Measurements from ENCODE around the gene IRF2.
"Not testable (repeated sequence)": the region's sequence is repeated elsewhere in the genome, so short reads cannot be mapped to it uniquely, and the experiment has no call there.

The IRF2 gene

DNA sequence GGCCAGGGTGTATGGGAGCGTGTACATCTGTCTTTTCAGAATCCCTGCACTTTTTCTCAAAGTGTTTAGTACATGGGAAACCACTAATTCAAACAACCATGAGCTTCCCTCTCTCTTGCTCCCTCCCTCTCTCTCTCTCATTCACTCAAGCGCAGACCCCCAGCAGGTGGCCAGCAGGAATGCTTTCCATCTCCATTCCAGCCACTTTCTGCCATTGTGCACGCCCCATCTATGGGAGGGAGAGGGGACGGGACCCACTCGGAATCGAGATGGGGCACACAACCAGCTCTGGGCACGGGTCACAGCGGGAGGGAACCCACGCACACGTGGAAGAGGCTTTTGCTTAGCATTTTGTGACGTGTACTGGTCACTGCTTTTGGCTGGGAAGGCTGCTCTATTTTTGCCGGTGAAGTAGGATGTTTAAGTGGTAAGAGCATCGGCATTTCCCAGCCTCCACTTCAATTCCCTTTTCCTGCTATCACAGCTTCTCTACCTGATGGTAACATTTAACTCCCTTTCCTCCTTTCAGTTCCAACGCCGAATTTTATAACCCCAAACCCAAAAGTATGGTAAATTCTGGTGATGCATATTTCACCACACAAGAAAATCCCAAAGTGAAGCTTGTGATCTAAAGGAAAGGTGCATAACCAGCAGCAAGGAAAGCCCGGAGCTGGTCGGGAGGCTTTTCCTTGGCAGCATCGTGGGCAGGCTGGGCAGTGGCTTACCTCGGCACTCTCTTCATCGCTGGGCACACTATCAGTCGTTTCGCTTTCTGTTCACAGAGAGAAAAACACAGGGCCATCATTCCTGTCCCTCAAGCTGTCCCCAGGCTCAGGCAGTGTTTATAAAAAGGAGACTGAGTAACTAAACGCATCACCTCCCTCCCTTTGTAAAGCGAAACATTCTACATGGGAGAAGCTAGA is 84.1 kb downstream of the IRF2 start:
- DNase-seq (ENCODE audit: low spot score) = no peak

DNA sequence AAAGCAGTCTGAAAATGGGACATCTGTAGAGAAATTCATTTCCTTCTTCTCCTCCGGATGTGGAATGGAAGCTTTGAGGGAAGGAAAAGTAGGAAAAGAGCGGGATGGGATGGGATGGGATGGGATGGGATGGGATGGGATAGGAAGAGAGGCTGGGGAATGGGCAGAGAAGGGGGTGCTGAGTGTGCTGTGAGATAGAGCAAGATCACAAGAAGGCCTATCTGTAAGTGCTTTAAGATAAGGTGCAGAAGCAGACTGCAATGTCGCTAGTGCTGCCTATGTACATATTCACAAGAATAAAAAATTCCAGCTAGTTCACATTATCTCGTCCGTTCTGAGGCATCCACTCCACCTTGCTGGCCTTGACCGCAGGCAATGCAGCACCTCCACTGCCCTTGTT is 86.2 kb downstream of the IRF2 start:
- no peak for DNase-seq (ENCODE audit: low spot score)

- DNase-seq (ENCODE audit: low spot score) = no peak
Measured at GRCh38 chr4:184387351-184387750, 87.0 kb downstream of the IRF2 start.

DNA sequence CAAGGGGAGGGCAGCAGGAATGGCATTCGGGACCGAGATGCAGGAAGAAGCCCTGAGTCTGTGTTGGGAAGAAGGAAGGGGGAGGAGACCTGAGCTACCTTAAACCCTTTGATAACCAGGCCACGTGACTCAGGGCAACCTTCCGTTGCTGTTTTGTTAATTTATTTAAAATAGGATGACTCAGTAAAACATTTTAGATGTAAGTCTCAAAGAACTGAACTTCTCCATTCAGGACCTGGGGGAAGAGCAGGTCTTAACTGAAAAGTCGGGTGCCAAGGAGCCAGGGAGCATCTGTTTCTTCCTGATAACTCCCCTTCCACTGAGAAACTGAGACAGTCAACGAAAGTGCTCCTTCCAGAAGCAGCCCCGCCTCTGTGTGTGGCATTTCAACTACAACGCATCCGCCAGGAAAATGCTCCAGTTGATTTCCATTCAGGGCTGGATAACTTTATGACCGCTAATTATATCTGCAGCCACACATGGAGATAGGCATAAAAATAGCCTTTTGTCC is 88.0 kb downstream of the IRF2 start:
- DNase-seq (ENCODE audit: low spot score) = no peak

DNA sequence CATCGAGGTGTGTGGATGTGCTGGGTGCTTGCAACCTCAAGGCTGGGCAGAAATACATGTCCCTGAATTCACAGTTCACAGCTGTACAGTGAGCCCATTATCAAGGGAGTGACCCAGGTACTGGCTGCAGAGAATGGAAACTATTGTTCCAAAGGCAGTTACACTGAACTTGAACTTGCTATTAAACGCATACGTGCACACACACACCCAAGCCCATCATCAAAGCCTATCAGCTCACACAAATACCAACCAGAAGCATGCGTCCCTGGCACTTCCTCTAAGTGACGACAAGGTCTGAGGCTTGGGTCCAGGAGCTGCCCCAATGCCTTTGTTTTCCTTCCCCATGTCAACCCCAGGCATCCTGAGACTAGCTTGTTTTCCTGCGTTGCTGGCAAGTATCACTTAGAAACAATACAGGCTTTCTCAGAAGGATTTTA is 88.6 kb downstream of the IRF2 start:
- DNase-seq (ENCODE audit: low spot score) = peak; percentile 66

DNA sequence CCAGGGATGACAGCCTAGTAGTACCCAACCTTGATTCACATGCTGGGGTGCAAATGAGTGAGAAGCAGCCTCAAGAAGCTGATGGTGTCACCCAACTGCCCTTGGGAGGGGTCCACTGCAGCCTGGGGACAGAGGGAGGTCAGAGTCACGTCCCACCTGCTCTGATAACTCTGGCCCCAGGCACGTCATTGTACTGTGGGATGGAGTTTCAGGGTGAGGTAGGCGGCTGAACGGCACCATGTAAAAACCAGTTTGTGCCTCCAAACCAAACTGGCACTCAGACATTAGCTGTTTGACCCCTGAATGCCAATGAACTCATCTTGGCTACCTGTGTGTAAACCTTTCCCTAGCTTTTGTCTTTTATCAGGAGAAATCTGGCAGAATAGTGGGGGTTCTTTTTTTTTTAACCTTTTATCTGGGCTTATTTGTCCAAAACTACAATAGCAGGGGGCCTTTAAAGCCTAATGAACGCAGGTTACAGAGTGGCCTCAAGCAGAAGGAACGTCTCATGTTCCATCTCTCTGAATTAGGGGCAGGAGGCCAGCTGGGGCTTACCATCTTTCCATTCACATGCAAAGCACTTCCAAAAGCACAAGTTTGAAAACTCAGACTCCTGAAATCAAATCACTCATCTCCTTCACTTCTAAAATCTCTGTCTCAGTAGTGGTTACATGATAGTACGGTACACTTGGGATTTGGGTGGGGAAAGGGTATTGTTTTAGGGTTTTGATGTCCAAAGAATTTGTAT is 89.4 kb downstream of the IRF2 start:
- DNase-seq (ENCODE audit: low spot score) = no peak

GRCh38 chr4:184384056-184384809 is 90.1 kb downstream of the IRF2 start:
- DNase-seq (ENCODE audit: low spot score) = peak; percentile 66

GRCh38 chr4:184383497-184384055 is 90.8 kb downstream of the IRF2 start:
- DNase-seq (ENCODE audit: low spot score) = no peak

GRCh38 chr4:184382189-184382846 is 92.0 kb downstream of the IRF2 start:
- DNase-seq (ENCODE audit: low spot score) = no peak

DNA sequence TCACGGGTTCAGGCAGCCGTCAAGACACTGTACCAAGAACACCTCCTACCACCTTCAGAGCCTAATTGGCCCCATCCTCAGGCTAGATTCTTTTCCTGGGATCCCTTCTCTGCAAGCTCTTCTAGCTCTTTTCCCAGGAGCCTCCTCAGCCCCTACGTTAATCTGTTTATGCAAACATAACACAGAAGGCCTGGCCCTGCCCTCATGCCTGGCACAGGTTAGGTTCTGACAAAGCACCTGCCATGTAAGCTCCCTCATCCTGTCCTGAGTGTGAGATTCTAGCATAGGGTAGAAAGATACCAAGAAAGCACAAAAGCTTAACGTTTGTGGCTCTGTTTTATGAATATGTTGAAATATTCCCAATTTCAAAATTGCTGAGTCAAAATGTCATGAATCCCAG is 93.6 kb downstream of the IRF2 start:
- no peak for DNase-seq (ENCODE audit: low spot score)

GRCh38 chr4:184380214-184380613 is 94.1 kb downstream of the IRF2 start:
- DNase-seq (ENCODE audit: low spot score) = not testable (repeated sequence)

- DNase-seq (ENCODE audit: low spot score) = no peak
Measured at GRCh38 chr4:184376923-184377322, 97.4 kb downstream of the IRF2 start.

DNA sequence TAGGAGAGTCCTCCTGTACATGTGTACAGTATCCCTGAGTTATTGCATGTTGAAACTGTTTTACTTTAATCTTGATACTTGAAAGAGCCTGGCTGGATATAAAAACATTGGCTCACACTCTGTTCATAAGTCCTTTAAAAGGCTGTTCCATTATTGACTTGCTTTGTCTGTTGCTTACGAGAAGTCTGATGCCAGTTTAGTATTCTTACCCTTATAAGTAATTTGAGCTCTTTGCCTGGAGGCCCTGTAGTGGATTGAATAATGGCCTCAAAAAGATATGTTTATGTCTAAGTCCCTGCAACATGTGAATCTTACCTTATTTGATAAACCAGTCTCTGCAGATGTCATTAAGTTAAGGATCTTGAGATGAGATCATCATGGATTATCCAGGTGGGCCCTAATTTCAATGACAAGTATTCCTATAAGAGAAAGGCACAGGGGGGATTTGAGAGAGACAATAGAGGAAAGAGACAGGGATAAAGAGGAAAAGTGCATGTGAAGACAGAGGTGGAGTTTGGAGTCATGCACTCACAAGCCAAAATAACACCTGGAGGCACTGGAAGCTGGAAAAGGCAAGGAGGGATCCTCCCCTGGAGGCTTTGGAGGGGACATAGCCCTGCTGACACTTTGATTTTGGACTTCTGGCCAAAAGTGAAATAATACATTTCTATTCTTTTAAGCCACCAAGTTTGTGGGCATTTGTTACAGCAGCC is 98.1 kb downstream of the IRF2 start:
- DNase-seq (ENCODE audit: low spot score) = no peak

DNA sequence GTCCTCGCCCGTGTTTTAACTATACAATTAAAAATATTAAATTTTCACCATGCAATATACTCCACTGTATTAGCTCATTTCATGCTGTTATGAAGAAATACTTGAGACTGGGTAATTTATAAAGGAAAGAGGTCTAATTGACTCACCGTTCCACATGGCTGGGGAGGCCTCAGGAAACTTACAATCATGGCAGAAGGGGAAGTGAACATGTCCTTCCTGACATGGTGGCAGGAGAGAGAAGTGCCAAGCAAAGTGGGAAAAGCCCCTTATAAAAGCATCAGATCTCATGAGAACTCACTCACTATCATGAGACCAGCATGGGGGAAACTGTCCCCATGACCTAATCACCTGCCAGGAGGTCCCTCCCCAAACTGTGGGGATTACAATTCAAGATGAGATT is 98.7 kb downstream of the IRF2 start:
- not testable (repeated sequence) for DNase-seq (ENCODE audit: low spot score)

DNA sequence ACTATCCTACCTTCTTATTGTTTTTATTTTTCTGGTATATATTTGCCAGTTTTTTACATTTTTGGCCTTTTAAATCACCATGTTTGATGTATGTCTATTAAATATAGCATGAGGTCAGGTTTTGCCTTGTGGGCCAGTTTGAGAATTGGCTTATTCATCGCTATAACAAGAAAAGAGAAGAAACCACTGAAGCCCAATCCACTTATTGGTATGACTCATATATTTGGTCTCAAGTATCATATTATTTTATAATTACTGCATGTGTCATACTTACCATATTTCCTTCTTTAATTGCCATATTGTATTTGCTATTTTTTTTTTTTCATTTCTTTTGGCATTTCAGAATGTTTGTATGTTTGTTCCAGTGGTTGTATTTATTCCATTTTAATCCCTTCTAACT is 99.3 kb downstream of the IRF2 start:
- no peak for DNase-seq (ENCODE audit: low spot score)

DNA sequence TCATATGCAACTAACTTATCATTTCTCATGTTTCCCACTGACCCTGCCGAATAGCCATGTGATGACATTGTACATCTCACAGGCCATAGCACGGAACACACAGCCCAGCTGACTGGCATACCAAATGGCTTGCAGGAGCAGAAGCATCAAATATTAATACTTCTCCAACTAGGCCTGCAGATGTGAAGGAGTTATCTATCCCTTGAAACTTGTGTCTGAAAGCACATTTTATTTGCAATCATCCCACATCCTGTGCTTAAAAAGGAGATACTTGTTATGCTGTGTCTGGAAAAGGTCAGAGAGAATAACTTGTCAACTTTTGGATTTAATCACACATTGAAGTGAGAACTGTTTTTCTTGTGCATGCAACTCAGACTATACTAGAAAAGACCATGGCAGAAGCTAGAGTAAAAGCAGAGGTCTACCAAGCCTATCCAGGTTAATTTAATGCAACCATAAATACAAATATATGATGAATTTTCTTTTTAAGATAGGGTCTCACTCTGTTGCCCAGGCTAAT is 100.4 kb downstream of the IRF2 start:
- DNase-seq (ENCODE audit: low spot score) = no peak

- no peak for DNase-seq (ENCODE audit: low spot score)
Measured at GRCh38 chr4:184371390-184371787, 103.0 kb downstream of the IRF2 start.

DNA sequence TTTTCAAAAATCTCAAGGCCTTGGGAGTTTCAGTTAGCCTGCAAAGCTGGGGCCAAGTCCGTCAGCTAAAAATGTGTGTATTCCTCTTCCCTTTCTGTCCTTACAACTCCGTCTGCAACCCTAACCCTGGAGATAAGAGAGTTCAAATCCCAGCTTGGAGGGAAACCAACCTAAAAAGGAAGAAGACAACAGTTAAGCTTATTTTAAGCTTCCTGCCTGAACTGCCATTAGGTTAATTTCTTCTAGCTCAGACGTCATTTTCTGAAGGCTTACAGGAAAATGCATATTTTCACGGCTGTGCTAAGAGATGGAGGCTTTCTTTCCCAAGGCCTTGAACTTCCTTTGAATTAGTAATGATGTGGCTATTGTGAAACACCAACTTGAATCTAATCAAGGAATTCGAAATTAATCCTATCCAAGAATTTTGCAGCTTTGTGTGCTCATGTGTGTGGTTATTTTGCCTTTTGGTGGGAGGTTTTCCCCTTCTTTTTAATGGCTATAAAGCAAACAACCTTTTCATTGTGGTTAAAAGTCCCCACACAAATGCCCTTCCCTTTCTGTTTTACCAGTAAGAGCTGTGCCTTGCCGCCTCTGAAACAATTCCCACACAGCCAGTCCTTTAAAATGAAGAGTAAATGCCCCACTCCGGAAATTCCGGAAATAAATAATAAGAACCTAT is 103.5 kb downstream of the IRF2 start:
- DNase-seq (ENCODE audit: low spot score) = no peak

DNA sequence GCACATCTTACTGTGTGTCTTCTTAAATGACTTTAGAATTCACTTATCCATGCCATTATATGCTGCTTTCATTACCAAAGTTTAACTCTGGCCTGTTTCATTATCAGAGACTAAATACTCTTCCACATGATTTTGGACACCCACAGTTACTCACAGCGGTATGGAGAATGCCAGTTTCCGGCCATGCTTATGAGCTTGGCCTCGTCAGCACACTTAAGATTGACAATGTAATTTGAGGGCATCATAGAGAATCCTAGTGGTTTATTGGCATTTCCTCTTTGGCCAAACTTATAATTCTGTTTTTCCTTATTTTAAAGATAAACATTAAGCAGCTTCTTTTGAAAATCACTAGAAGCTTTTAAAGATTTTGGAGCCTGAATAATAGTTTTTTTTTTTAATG is 104.5 kb downstream of the IRF2 start:
- DNase-seq (ENCODE audit: low spot score) = no peak

GRCh38 chr4:184368731-184369130 is 105.6 kb downstream of the IRF2 start:
- no peak for DNase-seq (ENCODE audit: low spot score)
